ENCODE data around the gene MAP3K14. TPM values are rescaled to one million over a fixed set of nuclear protein-coding genes. Genes with fewer than 3 reads are reported as not detected.
"Not testable (repeated sequence)": the region's sequence is repeated elsewhere in the genome, so short reads cannot be mapped to it uniquely, and the experiment has no call there.

MAP3K14 gene
- total RNA-seq, 1 donor from 2014 or later = 9.3 TPM

GRCh38 chr17:45262516-45263476 is 54.0 kb downstream of the MAP3K14 start:
- no peak for DNase-seq (ENCODE audit: extremely low read depth, low read depth, low spot score)

- DNase-seq (ENCODE audit: extremely low read depth, low read depth, low spot score) = no peak
Observed at GRCh38 chr17:45261577-45262515, 55.0 kb downstream of the MAP3K14 start, which contains the start of gene SPATA32. SPATA32 (minus strand) TSS chr17:45262094; CDS start chr17:45262016, 78 bp downstream.

GRCh38 chr17:45260204-45260783 is 56.5 kb downstream of the MAP3K14 start:
- DNase-seq (ENCODE audit: extremely low read depth, low read depth, low spot score) = no peak

- no peak for DNase-seq (ENCODE audit: extremely low read depth, low read depth, low spot score)
Observed at GRCh38 chr17:45258981-45259380, 57.8 kb downstream of the MAP3K14 start.

- no peak for DNase-seq (ENCODE audit: extremely low read depth, low read depth, low spot score)
Observed at GRCh38 chr17:45257115-45257514, 59.7 kb downstream of the MAP3K14 start.

GRCh38 chr17:45256114-45256966 is 60.5 kb downstream of the MAP3K14 start:
- no peak for DNase-seq (ENCODE audit: extremely low read depth, low read depth, low spot score)

- DNase-seq (ENCODE audit: extremely low read depth, low read depth, low spot score) = no peak
Observed at GRCh38 chr17:45255358-45255757, 61.5 kb downstream of the MAP3K14 start.

- no peak for DNase-seq (ENCODE audit: extremely low read depth, low read depth, low spot score)
Observed at GRCh38 chr17:45253879-45254278, 62.9 kb downstream of the MAP3K14 start.

GRCh38 chr17:45253237-45253636 is 63.6 kb downstream of the MAP3K14 start:
- DNase-seq (ENCODE audit: extremely low read depth, low read depth, low spot score) = not testable (repeated sequence)

GRCh38 chr17:45251931-45252330 is 64.9 kb downstream of the MAP3K14 start:
- no peak for DNase-seq (ENCODE audit: extremely low read depth, low read depth, low spot score)

GRCh38 chr17:45248132-45248957 is 68.5 kb downstream of the MAP3K14 start:
- DNase-seq (ENCODE audit: extremely low read depth, low read depth, low spot score) = no peak

GRCh38 chr17:45247429-45248131 is 69.2 kb downstream of the MAP3K14 start:
- DNase-seq (ENCODE audit: extremely low read depth, low read depth, low spot score) = no peak

- no peak for DNase-seq (ENCODE audit: extremely low read depth, low read depth, low spot score)
Observed at GRCh38 chr17:45246861-45247428, 69.9 kb downstream of the MAP3K14 start.

- no peak for DNase-seq (ENCODE audit: extremely low read depth, low read depth, low spot score)
Observed at GRCh38 chr17:45246338-45246737, 70.5 kb downstream of the MAP3K14 start.

- no peak for DNase-seq (ENCODE audit: extremely low read depth, low read depth, low spot score)
Observed at GRCh38 chr17:45244725-45245656, 71.8 kb downstream of the MAP3K14 start.

- DNase-seq (ENCODE audit: extremely low read depth, low read depth, low spot score) = no peak
Observed at GRCh38 chr17:45243750-45244149, 73.1 kb downstream of the MAP3K14 start.

GRCh38 chr17:45242029-45242414 is 74.8 kb downstream of the MAP3K14 start:
- no peak for DNase-seq (ENCODE audit: extremely low read depth, low read depth, low spot score)
